Measurements from ENCODE around the gene SLC51A. TPM values are rescaled to one million over a fixed set of nuclear protein-coding genes. Genes with fewer than 3 reads are reported as not detected.

Gene SLC51A
- polyA plus RNA-seq, 1 experiment, result not detected

GRCh38 chr3:196263819-196264218 lies 47.5 kb downstream of the SLC51A start:
- ChIA-PET CTCF (interaction anchor here (0.6 to 2.2 kb wide), 3 partner anchors 10 to 259 kb away, joined by 3 to 8 read pairs (median 4); no protein-coding TSS in a partner anchor), POLR2A (no interaction called here)

GRCh38 chr3:196268284-196269163 lies 52.2 kb downstream of the SLC51A start:
- Histone ChIP-seq H3K36me3 (ENCODE audit: control insufficient read depth, insufficient read depth, low read length) (peaks cover 10% of the 10 kb centered on the region), H3K27me3 (ENCODE audit: control insufficient read depth, insufficient read depth, low read length) (no peaks in the 10 kb centered on the region), H3K4me3 (ENCODE audit: low read depth, low read length) (no peak overlapping the region)
- no peak for TF ChIP-seq CTCF (IDR thresholded peaks at IDR 0.05; ENCODE audit: insufficient read depth, low read depth, low read length)
- ChIA-PET POLR2A (interaction anchor here (0.8 kb wide), 1 partner anchor 19 kb away, joined by 5 read pairs; the partner anchor contains the start of gene PCYT1A), CTCF (interaction anchor here (1.1 kb wide), 1 partner anchor 13 kb away, joined by 4 read pairs; no protein-coding TSS in a partner anchor)
- DNase-seq (ENCODE audit: low read depth), result no peak

More at GRCh38 chr3:196263819-196264218, 47.5 kb downstream of the SLC51A start:
- Histone ChIP-seq H3K27me3 (ENCODE audit: control insufficient read depth, insufficient read depth, low read length) (no peaks in the 10 kb centered on the region), H3K4me3 (ENCODE audit: low read depth, low read length) (no peak overlapping the region), H3K36me3 (ENCODE audit: control insufficient read depth, insufficient read depth, low read length) (peaks cover 3% of the 10 kb centered on the region)
- no peak for TF ChIP-seq CTCF (IDR thresholded peaks at IDR 0.05; ENCODE audit: insufficient read depth, low read depth, low read length)
- no peak for DNase-seq (ENCODE audit: low read depth)

- CTCF ChIA-PET, result no interaction called here
- peaks cover 13% of the 10 kb centered on the region for H3K36me3 ChIP-seq (ENCODE audit: control insufficient read depth, insufficient read depth, low read length)
Observed at GRCh38 chr3:196270499-196270898, 54.2 kb downstream of the SLC51A start.

GRCh38 chr3:196272826-196273225 lies 56.5 kb downstream of the SLC51A start:
- peaks cover 11% of the 10 kb centered on the region for H3K36me3 ChIP-seq (ENCODE audit: control insufficient read depth, insufficient read depth, low read length)
- no peak for DNase-seq (ENCODE audit: low read depth)
- CTCF ChIA-PET, result interaction anchor here (1.5 kb wide), 1 partner anchor 19 kb away, joined by 6 read pairs; no protein-coding TSS in a partner anchor

More at GRCh38 chr3:196270499-196270898, 54.2 kb downstream of the SLC51A start:
- no peak overlapping the region for H3K4me3 ChIP-seq (ENCODE audit: low read depth, low read length)
- no peak for TF ChIP-seq CTCF (IDR thresholded peaks at IDR 0.05; ENCODE audit: insufficient read depth, low read depth, low read length)
- DNase-seq (ENCODE audit: low read depth), result no peak
- no peaks in the 10 kb centered on the region for H3K27me3 ChIP-seq (ENCODE audit: control insufficient read depth, insufficient read depth, low read length)
- POLR2A ChIA-PET, result no interaction called here

More at GRCh38 chr3:196272826-196273225, 56.5 kb downstream of the SLC51A start:
- no peaks in the 10 kb centered on the region for H3K27me3 ChIP-seq (ENCODE audit: control insufficient read depth, insufficient read depth, low read length)
- POLR2A ChIA-PET, result no interaction called here
- no peak overlapping the region for H3K4me3 ChIP-seq (ENCODE audit: low read depth, low read length)
- no peak for TF ChIP-seq CTCF (IDR thresholded peaks at IDR 0.05; ENCODE audit: insufficient read depth, low read depth, low read length)

Data from BJ (cell line).